HEK293T (cell line): ENCODE results near the gene ZBTB20.

ENCODE experiments used
- ARNT ChIP-seq: fragments of 450-650 bp; IDR thresholded peaks from 2 replicates; pipeline ENCODE4 v1.6.1; 2017; ENCODE audit warnings: mild to moderate bottlenecking
- BHLHE40 ChIP-seq: fragments of 450-650 bp; IDR thresholded peaks from 2 replicates; pipeline ENCODE4 v1.6.1; 2016; ENCODE audit warnings: mild to moderate bottlenecking, moderate library complexity, borderline replicate concordance
- CTBP1 ChIP-seq: fragments of 450-650 bp; IDR thresholded peaks from 2 replicates; pipeline ENCODE4 v1.6.1; 2016; ENCODE audit warnings: borderline replicate concordance
- FOXA1 ChIP-seq: fragments of 450-650 bp; IDR thresholded peaks from 2 replicates; pipeline ENCODE4 v1.6.1; 2016; ENCODE audit warnings: mild to moderate bottlenecking
- FOXK2 ChIP-seq: fragments of 450-650 bp; IDR thresholded peaks from 2 replicates; pipeline ENCODE4 v1.6.1; 2016; ENCODE audit warnings: mild to moderate bottlenecking
- FOXM1 ChIP-seq: fragments of 450-650 bp; IDR thresholded peaks from 2 replicates; pipeline ENCODE4 v1.6.1; 2017; ENCODE audit warnings: mild to moderate bottlenecking, borderline replicate concordance
- HDGF ChIP-seq: fragments of 450-650 bp; IDR thresholded peaks from 2 replicates; pipeline ENCODE4 v1.6.1; 2017; ENCODE audit warnings: antibody characterized with exemption, borderline replicate concordance
- LEF1 ChIP-seq: fragments of 450-650 bp; IDR thresholded peaks from 2 replicates; pipeline ENCODE4 v1.6.1; 2017; ENCODE audit warnings: mild to moderate bottlenecking, borderline replicate concordance
- NFRKB ChIP-seq: fragments of 450-650 bp; IDR thresholded peaks from 2 replicates; pipeline ENCODE4 v1.6.1; 2016; ENCODE audit warnings: mild to moderate bottlenecking, moderate library complexity
- PKNOX1 ChIP-seq: fragments of 450-650 bp; IDR thresholded peaks from 2 replicates; pipeline ENCODE4 v1.6.1; 2016
- SP1 ChIP-seq: fragments of 450-650 bp; IDR thresholded peaks from 2 replicates; pipeline ENCODE4 v1.6.1; 2017
- SUZ12 ChIP-seq: fragments of 450-650 bp; IDR thresholded peaks from 2 replicates; pipeline ENCODE4 v1.6.1; 2016; ENCODE audit warnings: mild to moderate bottlenecking
- TARDBP ChIP-seq: fragments of 450-650 bp; IDR thresholded peaks from 2 replicates; pipeline ENCODE4 v1.6.1; 2016

GRCh38 chr3:114481113-114481512 lies 666.0 kb downstream of the ZBTB20 start:
- TF ChIP-seq ARNT (no peak), SP1 (no peak), FOXA1 (no peak), SUZ12 (no peak), HDGF (no peak), FOXM1 (no peak), CTBP1 (no peak), NFRKB (no peak), LEF1 (no peak), FOXK2 (no peak), PKNOX1 (no peak), BHLHE40 (no peak), TARDBP (no peak)
